NCI-H146 treated with DMSO at 0.1 percent for 48 hours (cell line): ENCODE results near the gene VAT1.
"Not testable (repeated sequence)": the region's sequence is repeated elsewhere in the genome, so short reads cannot be mapped to it uniquely, and the experiment has no call there.

Source experiments
- DNase-seq: peaks from one replicate; lab custom pipeline; 2025; ENCODE audit not compliant: unreplicated experiment; lab: John Stamatoyannopoulos, UW

Gene VAT1

DNA sequence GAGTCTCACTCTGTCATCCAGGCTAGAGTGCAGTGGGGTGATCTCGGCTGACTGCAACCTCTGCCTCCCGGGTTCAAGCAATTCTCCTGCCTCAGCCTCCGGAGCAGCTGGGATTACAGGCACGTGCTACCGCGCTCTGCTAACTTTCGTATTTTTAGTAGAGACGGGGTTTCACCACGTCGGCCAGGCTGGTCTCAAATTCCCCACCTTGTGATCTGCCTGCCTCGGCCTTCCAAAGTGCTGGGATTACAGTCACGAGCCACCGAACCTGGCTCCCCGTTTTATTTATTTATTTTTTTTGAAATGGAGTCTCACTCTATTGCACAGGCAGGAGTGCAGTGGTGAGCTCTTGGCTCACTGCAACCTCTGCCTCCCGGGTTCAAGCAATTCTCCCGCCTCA lies 46.5 kb downstream of the VAT1 start:
- not testable (repeated sequence) for DNase-seq

DNA sequence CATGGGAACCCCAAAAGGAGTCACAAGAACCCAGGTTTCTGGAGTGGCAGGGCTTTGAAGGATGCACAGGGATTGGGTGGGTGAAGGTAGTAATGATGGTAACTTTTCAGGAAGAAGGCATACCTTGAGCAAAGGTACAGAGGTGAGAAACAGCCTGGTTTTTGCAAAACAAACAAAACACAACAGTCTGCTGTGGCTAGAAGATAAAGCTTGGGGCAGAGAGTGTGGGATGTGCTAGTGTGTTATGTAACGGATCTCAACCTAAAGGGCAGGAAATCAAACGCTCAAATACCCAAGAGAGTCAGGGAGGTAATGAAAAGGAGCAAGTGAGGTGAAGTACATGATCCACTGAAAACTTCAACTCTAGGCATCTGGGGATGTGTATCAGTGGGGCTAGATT lies 46.9 kb downstream of the VAT1 start:
- no peak for DNase-seq

DNA sequence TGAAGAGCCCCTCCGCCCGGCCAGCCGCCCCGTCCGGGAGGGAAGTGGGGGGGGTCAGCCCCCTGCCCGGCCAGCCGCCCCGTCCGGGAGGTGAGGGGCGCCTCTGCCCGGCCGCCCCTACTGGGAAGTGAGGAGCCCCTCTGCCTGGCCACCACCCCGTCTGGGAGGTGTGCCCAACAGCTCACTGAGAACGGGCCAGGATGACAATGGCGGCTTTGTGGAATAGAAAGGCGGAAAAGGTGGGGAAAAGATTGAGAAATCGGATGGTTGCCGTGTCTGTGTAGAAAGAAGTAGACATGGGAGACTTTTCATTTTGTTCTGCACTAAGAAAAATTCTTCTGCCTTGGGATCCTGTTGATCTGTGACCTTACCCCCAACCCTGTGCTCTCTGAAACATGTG lies 48.9 kb downstream of the VAT1 start:
- DNase-seq, result not testable (repeated sequence)

DNA sequence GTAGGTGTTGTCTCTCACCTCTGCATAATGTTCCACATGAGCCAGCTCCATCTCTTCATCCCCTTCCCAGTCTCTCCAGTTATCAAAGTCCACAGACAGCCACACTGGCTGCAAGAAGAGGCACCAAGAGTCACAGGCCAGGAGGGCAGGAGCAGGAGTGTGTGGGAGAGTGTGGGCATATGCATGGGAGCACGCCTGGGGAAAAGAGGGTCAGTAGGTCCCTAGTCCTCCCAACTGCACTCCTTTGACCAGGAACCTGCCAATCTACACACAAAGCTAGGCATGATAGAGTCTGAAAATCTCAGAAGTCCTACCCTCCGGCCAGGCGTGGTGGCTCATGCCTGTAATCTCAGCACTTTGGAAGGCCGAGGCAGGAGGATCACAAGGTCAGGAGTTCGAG lies 50.6 kb downstream of the VAT1 start:
- no peak for DNase-seq

DNA sequence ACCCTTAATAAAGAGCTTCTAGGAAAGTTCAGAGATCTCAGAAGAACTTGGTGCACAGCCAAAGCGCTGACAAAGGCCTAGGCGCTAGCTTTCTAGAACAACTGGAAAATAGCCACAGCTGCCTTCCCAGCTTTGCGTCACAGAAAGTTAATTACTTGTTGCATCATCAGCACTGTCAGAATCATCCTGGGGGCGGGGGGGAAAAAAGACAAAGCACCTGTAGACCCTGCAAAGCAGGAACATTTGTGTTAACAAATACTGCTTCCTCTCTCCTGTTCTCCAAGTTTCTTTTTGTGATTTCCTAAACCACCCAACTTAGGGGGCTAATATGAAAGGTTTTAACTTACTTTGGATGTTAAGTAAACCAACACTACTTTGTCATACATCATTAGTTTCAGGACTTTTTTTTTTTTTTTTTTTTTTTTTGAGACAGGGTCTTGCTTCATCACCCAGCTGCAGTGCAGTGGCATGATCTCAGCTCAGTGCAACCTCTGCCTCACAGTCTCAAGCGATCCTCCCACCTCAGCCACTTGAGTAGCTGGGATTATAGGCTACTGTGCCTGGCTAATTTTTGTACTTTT lies 53.1 kb downstream of the VAT1 start:
- DNase-seq, result no peak

DNA sequence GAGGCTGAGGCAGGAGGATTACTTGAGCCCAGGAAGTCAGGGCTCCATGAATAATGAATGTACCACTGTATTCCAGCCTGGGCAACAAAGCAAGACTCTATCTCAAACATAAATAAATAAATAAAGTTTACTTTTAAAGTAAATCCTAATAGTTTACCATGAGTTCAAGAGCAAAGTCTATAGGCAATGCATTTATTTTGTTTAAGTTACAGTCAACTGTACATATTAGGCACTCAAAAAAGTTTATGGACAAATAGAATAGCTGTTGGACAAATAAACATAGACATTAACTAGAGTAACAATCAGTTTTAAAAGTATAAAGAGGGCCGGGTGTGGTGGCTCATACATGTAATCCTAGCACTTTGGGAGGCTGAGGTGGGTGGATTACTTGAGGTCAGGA lies 54.3 kb downstream of the VAT1 start:
- DNase-seq, result no peak
